HepG2 (cell line): ENCODE data around the gene IL11RA. TPM values are rescaled to one million over a fixed set of nuclear protein-coding genes. Genes with fewer than 3 reads are reported as not detected.

Experiments
- AHR ChIP-seq: IDR thresholded peaks from 2 replicates; pipeline ENCODE4 v1.6.1; 2018; ENCODE audit warnings: missing genetic modification reagents, missing compliant biosample characterization
- KDM2A ChIP-seq: sonication (generic); formaldehyde crosslinking; IDR thresholded peaks from 2 replicates; pipeline ENCODE4 v1.4.0; 2020; ENCODE audit warnings: low read depth, missing genetic modification reagents, borderline replicate concordance
- PHF5A ChIP-seq: IDR thresholded peaks from one replicate; pipeline ENCODE4 v1.6.1; 2018; ENCODE audit warnings: low read depth, missing genetic modification reagents; ENCODE audit not compliant: unreplicated experiment
- POGZ ChIP-seq: sonication (generic); formaldehyde crosslinking; IDR thresholded peaks from 2 replicates; pipeline ENCODE4 v1.4.0; 2020; ENCODE audit warnings: mild to moderate bottlenecking, missing genetic modification reagents
- TBX2 ChIP-seq: sonication (generic); formaldehyde crosslinking; IDR thresholded peaks from 2 replicates; pipeline ENCODE4 v1.5.0; 2020; ENCODE audit warnings: missing genetic modification reagents, mild to moderate bottlenecking, borderline replicate concordance
- TGIF2 ChIP-seq: IDR thresholded peaks from 2 replicates; pipeline ENCODE4 v1.6.1; 2016; ENCODE audit warnings: control low read depth, missing compliant biosample characterization
- polyA plus RNA-seq, 8 experiments: library from polyadenylated mRNA; depleted of rRNA in 3 of 8; stranded (reverse) in 7 of 8; unstranded in 1 of 8; fragments of >200 nt; fragmentation: Illumina TruSeq in 4 of 8; extraction: Trizol in 4 of 8; gene quantifications; 2 replicates each; pipeline versions ENCODE4 v1.2.1 to v1.2.3, GENCODE V29; 2011 to 2016; ENCODE audit warnings: low read depth in 4 of 8, missing spikeins in 1 of 8, mixed read lengths in 1 of 8; ENCODE audit not compliant: insufficient read depth in 1 of 8
- total RNA-seq, 5 experiments: library from RNA; depleted of rRNA; stranded (reverse); fragments of >200 nt; fragmentation: Illumina TruSeq; extraction: Trizol; gene quantifications; 2 replicates each; pipeline ENCODE4 v1.2.3, GENCODE V29; 2016; ENCODE audit warnings: low read depth in 1 of 5
- TF ChIP-seq, protein P1 (sequence below): sonication (generic); formaldehyde crosslinking; IDR thresholded peaks from 2 replicates; pipeline ENCODE4 v1.5.0; 2020; ENCODE audit warnings: mild to moderate bottlenecking, missing genetic modification reagents, borderline replicate concordance
- TF ChIP-seq, protein P2 (sequence below): sonication (generic); formaldehyde crosslinking; IDR thresholded peaks from 2 replicates; pipeline ENCODE4 v1.4.0; 2020; ENCODE audit warnings: missing genetic modification reagents
- TF ChIP-seq, protein P3 (sequence below): sonication (generic); formaldehyde crosslinking; IDR thresholded peaks from 2 replicates; pipeline ENCODE4 v1.5.0; 2020; ENCODE audit warnings: mild to moderate bottlenecking, missing genetic modification reagents, borderline replicate concordance
- TF ChIP-seq, protein P4 (sequence below): sonication (generic); formaldehyde crosslinking; IDR thresholded peaks from 2 replicates; pipeline ENCODE4 v1.5.0; 2020; ENCODE audit warnings: mild to moderate bottlenecking, missing genetic modification reagents

IL11RA gene
- total and polyA plus RNA-seq, 2 of the 13 experiments (the other 11 are each of a cell fraction or from before 2014, with no cell fraction given), result 2.0 to 4.2 TPM

DNA sequence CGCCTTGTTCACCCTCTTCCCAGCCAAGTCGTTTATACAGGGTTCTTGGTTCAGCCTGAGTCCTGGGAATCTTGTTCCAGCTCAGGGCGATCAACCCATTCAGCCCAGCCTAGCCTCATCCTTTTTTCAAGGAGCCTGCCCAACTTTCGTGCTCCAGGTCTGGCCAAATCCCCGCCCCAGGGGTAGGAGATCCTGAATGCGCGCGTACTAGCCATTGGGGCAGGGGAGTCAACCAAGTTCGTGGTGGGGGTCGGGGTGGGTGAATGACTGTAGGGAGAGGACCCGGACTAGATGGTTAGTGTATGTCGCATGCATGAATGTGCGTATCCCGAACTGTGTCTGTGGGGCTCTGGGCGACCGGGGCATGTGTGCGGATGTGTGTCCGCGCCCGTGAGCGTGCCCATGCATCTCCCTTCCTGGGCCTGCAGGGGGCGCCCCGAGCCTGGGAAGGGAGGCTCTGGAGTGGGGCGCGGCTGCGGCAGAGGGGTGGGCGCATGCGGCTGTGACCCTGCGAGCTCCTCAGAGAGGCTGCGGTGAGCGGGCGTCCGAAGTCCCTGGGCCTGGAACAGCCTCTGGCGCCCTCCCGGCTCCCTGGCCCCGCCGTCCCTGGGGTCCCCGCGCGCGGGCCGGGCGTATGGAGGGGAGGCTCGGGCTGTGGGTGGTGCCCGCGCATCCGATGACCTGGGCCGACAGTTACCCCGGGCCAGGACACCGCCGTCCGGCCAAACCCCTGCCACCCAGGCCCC, 49.2 kb downstream of the IL11RA start (continued):
- TF ChIP-seq, protein P1, sequence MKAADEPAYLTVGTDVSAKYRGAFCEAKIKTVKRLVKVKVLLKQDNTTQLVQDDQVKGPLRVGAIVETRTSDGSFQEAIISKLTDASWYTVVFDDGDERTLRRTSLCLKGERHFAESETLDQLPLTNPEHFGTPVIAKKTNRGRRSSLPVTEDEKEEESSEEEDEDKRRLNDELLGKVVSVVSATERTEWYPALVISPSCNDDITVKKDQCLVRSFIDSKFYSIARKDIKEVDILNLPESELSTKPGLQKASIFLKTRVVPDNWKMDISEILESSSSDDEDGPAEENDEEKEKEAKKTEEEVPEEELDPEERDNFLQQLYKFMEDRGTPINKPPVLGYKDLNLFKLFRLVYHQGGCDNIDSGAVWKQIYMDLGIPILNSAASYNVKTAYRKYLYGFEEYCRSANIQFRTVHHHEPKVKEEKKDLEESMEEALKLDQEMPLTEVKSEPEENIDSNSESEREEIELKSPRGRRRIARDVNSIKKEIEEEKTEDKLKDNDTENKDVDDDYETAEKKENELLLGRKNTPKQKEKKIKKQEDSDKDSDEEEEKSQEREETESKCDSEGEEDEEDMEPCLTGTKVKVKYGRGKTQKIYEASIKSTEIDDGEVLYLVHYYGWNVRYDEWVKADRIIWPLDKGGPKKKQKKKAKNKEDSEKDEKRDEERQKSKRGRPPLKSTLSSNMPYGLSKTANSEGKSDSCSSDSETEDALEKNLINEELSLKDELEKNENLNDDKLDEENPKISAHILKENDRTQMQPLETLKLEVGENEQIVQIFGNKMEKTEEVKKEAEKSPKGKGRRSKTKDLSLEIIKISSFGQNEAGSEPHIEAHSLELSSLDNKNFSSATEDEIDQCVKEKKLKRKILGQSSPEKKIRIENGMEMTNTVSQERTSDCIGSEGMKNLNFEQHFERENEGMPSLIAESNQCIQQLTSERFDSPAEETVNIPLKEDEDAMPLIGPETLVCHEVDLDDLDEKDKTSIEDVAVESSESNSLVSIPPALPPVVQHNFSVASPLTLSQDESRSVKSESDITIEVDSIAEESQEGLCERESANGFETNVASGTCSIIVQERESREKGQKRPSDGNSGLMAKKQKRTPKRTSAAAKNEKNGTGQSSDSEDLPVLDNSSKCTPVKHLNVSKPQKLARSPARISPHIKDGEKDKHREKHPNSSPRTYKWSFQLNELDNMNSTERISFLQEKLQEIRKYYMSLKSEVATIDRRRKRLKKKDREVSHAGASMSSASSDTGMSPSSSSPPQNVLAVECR (CRISPR knock-in tag), result no peak; the same call in 1 of the 2 replicates
- TF ChIP-seq, protein P2, sequence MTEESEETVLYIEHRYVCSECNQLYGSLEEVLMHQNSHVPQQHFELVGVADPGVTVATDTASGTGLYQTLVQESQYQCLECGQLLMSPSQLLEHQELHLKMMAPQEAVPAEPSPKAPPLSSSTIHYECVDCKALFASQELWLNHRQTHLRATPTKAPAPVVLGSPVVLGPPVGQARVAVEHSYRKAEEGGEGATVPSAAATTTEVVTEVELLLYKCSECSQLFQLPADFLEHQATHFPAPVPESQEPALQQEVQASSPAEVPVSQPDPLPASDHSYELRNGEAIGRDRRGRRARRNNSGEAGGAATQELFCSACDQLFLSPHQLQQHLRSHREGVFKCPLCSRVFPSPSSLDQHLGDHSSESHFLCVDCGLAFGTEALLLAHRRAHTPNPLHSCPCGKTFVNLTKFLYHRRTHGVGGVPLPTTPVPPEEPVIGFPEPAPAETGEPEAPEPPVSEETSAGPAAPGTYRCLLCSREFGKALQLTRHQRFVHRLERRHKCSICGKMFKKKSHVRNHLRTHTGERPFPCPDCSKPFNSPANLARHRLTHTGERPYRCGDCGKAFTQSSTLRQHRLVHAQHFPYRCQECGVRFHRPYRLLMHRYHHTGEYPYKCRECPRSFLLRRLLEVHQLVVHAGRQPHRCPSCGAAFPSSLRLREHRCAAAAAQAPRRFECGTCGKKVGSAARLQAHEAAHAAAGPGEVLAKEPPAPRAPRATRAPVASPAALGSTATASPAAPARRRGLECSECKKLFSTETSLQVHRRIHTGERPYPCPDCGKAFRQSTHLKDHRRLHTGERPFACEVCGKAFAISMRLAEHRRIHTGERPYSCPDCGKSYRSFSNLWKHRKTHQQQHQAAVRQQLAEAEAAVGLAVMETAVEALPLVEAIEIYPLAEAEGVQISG (CRISPR knock-in tag), result peak; percentile 46; the same call in 1 of the 2 replicates
- TF ChIP-seq POGZ (no peak), TBX2 (CRISPR knock-in tag) (no peak), PHF5A (CRISPR knock-in tag) (no peak), KDM2A (peak; percentile 46; the same call in 1 of the 2 replicates), TGIF2 (no peak), AHR (CRISPR knock-in tag) (no peak)
- TF ChIP-seq, protein P3, sequence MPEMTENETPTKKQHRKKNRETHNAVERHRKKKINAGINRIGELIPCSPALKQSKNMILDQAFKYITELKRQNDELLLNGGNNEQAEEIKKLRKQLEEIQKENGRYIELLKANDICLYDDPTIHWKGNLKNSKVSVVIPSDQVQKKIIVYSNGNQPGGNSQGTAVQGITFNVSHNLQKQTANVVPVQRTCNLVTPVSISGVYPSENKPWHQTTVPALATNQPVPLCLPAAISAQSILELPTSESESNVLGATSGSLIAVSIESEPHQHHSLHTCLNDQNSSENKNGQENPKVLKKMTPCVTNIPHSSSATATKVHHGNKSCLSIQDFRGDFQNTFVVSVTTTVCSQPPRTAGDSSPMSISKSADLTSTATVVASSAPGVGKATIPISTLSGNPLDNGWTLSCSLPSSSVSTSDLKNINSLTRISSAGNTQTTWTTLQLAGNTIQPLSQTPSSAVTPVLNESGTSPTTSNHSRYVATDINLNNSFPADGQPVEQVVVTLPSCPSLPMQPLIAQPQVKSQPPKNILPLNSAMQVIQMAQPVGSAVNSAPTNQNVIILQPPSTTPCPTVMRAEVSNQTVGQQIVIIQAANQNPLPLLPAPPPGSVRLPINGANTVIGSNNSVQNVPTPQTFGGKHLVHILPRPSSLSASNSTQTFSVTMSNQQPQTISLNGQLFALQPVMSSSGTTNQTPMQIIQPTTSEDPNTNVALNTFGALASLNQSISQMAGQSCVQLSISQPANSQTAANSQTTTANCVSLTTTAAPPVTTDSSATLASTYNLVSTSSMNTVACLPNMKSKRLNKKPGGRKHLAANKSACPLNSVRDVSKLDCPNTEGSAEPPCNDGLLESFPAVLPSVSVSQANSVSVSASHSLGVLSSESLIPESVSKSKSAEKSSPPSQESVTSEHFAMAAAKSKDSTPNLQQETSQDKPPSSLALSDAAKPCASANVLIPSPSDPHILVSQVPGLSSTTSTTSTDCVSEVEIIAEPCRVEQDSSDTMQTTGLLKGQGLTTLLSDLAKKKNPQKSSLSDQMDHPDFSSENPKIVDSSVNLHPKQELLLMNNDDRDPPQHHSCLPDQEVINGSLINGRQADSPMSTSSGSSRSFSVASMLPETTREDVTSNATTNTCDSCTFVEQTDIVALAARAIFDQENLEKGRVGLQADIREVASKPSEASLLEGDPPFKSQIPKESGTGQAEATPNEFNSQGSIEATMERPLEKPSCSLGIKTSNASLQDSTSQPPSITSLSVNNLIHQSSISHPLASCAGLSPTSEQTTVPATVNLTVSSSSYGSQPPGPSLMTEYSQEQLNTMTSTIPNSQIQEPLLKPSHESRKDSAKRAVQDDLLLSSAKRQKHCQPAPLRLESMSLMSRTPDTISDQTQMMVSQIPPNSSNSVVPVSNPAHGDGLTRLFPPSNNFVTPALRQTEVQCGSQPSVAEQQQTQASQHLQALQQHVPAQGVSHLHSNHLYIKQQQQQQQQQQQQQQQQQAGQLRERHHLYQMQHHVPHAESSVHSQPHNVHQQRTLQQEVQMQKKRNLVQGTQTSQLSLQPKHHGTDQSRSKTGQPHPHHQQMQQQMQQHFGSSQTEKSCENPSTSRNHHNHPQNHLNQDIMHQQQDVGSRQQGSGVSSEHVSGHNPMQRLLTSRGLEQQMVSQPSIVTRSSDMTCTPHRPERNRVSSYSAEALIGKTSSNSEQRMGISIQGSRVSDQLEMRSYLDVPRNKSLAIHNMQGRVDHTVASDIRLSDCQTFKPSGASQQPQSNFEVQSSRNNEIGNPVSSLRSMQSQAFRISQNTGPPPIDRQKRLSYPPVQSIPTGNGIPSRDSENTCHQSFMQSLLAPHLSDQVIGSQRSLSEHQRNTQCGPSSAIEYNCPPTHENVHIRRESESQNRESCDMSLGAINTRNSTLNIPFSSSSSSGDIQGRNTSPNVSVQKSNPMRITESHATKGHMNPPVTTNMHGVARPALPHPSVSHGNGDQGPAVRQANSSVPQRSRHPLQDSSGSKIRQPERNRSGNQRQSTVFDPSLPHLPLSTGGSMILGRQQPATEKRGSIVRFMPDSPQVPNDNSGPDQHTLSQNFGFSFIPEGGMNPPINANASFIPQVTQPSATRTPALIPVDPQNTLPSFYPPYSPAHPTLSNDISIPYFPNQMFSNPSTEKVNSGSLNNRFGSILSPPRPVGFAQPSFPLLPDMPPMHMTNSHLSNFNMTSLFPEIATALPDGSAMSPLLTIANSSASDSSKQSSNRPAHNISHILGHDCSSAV, result no peak
- TF ChIP-seq, protein P4, sequence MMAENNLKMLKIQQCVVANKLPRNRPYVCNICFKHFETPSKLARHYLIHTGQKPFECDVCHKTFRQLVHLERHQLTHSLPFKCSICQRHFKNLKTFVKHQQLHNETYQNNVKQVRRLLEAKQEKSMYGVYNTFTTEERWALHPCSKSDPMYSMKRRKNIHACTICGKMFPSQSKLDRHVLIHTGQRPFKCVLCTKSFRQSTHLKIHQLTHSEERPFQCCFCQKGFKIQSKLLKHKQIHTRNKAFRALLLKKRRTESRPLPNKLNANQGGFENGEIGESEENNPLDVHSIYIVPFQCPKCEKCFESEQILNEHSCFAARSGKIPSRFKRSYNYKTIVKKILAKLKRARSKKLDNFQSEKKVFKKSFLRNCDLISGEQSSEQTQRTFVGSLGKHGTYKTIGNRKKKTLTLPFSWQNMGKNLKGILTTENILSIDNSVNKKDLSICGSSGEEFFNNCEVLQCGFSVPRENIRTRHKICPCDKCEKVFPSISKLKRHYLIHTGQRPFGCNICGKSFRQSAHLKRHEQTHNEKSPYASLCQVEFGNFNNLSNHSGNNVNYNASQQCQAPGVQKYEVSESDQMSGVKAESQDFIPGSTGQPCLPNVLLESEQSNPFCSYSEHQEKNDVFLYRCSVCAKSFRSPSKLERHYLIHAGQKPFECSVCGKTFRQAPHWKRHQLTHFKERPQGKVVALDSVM, result peak; percentile 13; the same call in 1 of the 2 replicates
